ENCODE results near the gene ACVR2B. TPM values are rescaled to one million over a fixed set of nuclear protein-coding genes. Genes with fewer than 3 reads are reported as not detected.
A peak's percentile ranks its signal among the peaks of the same experiment; 100 is the strongest.

The ACVR2B gene
- total RNA-seq, 1 donor from 2014 or later = 79.1 TPM

GRCh38 chr3:38458796-38459498 is 5.3 kb downstream of the ACVR2B start:
- Mint-ChIP-seq H3K36me3 (ENCODE audit: low read depth) (peaks cover 14% of the 10 kb centered on the region), H3K4me3 (peak overlapping the region; percentile 85), H3K27me3 (ENCODE audit: low read depth) (no peaks in the 10 kb centered on the region), H3K4me1 (peaks cover 45% of the 10 kb centered on the region), H3K9me3 (peaks cover 4% of the 10 kb centered on the region), H3K27ac (ENCODE audit: unreplicated experiment) (no peak overlapping the region)
- TF ChIP-seq CTCF (conservative IDR thresholded peaks at IDR 0.05) = no peak
- DNase-seq (ENCODE audit: low read depth, low spot score) = no peak

- Mint-ChIP-seq H3K9me3 (peaks cover 9% of the 10 kb centered on the region), H3K27ac (ENCODE audit: unreplicated experiment) (no peak overlapping the region), H3K27me3 (ENCODE audit: low read depth) (no peaks in the 10 kb centered on the region), H3K4me3 (peak overlapping the region; percentile 23), H3K36me3 (ENCODE audit: low read depth) (peaks cover 19% of the 10 kb centered on the region), H3K4me1 (peaks cover 45% of the 10 kb centered on the region)
- no peak for DNase-seq (ENCODE audit: low read depth, low spot score)
- TF ChIP-seq CTCF (conservative IDR thresholded peaks at IDR 0.05) = no peak
Measured at GRCh38 chr3:38459499-38460048, 5.9 kb downstream of the ACVR2B start.

- Mint-ChIP-seq H3K36me3 (ENCODE audit: low read depth) (peaks cover 23% of the 10 kb centered on the region), H3K9me3 (peaks cover 13% of the 10 kb centered on the region), H3K27ac (ENCODE audit: unreplicated experiment) (peak overlapping the region; percentile 4), H3K4me1 (peaks cover 42% of the 10 kb centered on the region), H3K4me3 (peak overlapping the region; percentile 27), H3K27me3 (ENCODE audit: low read depth) (no peaks in the 10 kb centered on the region)
- TF ChIP-seq CTCF (conservative IDR thresholded peaks at IDR 0.05) = no peak
- DNase-seq (ENCODE audit: low read depth, low spot score) = no peak
Measured at GRCh38 chr3:38460377-38461270, 6.9 kb downstream of the ACVR2B start.

- no peaks in the 10 kb centered on the region for H3K27me3 Mint-ChIP-seq (ENCODE audit: low read depth)
- no peak for TF ChIP-seq CTCF (conservative IDR thresholded peaks at IDR 0.05)
- H3K4me1 Mint-ChIP-seq = peaks cover 2% of the 10 kb centered on the region
- H3K9me3 Mint-ChIP-seq = peaks cover 37% of the 10 kb centered on the region
- no peak overlapping the region for H3K27ac Mint-ChIP-seq (ENCODE audit: unreplicated experiment)
- DNase-seq (ENCODE audit: low read depth, low spot score) = no peak
- peaks cover 60% of the 10 kb centered on the region for H3K36me3 Mint-ChIP-seq (ENCODE audit: low read depth)
- H3K4me3 Mint-ChIP-seq = no peak overlapping the region
Measured at GRCh38 chr3:38465588-38466154, 12.0 kb downstream of the ACVR2B start.

- Mint-ChIP-seq H3K36me3 (ENCODE audit: low read depth) (peaks cover 52% of the 10 kb centered on the region), H3K4me1 (peaks cover 16% of the 10 kb centered on the region), H3K4me3 (no peak overlapping the region), H3K27ac (ENCODE audit: unreplicated experiment) (no peak overlapping the region), H3K9me3 (peaks cover 42% of the 10 kb centered on the region), H3K27me3 (ENCODE audit: low read depth) (no peaks in the 10 kb centered on the region)
- DNase-seq (ENCODE audit: low read depth, low spot score) = no peak
- no peak for TF ChIP-seq CTCF (conservative IDR thresholded peaks at IDR 0.05)
Measured at GRCh38 chr3:38468765-38469164, 15.1 kb downstream of the ACVR2B start.
